Left lung (tissue), 10 donors: ENCODE measurements around the gene SETD6. TPM values are rescaled to one million over a fixed set of nuclear protein-coding genes. Genes with fewer than 3 reads are reported as not detected.

Source experiments
- ATAC-seq: fragments of 200-7000 bp; cut with Tn5 transposase; one replicate; pipeline ENCODE4 v1.9.1; 2020; ENCODE audit warnings: moderate library complexity
- DNase-seq, 4 donors: peaks; one replicate each; pipeline ENCODE4 v3.0.0-alpha.2; 2013 to 2020
- H3K27ac ChIP-seq, 2 donors: fragments of 200-600 bp; sonication (generic) in 1 of 2; one replicate each; pipeline versions ENCODE4 v1.5.0 to v1.8.0; 2020 to 2021
- H3K27me3 ChIP-seq, 2 donors: fragments of 200-600 bp; sonication (generic) in 1 of 2; one replicate each; pipeline versions ENCODE4 v1.5.0 to v1.8.0; 2020 to 2021
- H3K36me3 ChIP-seq, 2 donors: fragments of 200-600 bp; sonication (generic) in 1 of 2; one replicate each; pipeline versions ENCODE4 v1.5.0 to v1.8.0; 2020 to 2021
- H3K4me1 ChIP-seq, 2 donors: fragments of 200-600 bp; one replicate each; pipeline ENCODE4 v1.8.0; 2021
- H3K4me3 ChIP-seq, 2 donors: fragments of 200-600 bp; sonication (generic) in 1 of 2; one replicate each; pipeline versions ENCODE4 v1.5.0 to v1.8.0; 2020 to 2021; ENCODE audit warnings: mild to moderate bottlenecking in 1 of 2
- H3K9me3 ChIP-seq, 2 donors: fragments of 200-600 bp; sonication (generic) in 1 of 2; one replicate each; pipeline versions ENCODE4 v1.5.0 to v1.8.0; 2020 to 2021
- intact Hi-C, 2 donors: fragments of 100-400 bp; cut with DNase I; formaldehyde crosslinking; loops; one replicate each; pipeline versions ENCODE4 v1.11.2 to v1.14.2; 2022
- polyA plus RNA-seq, 6 donors: library from polyadenylated mRNA; unstranded; fragments of 120-200 nt; gene quantifications; one replicate each; pipeline ENCODE4 v1.2.1, GENCODE V29; 2013; ENCODE audit not compliant: insufficient read length in 6 of 6
- total RNA-seq, 2 donors: library from RNA; stranded (reverse); fragmentation: NEBNext Ultra II Directional; extraction: Animal tissue kit (Norgen Biotek cat#: 25700); gene quantifications; one replicate each; pipeline ENCODE4 v1.2.1, GENCODE V29; 2021
- TF ChIP-seq, protein P1 (sequence below), 2 donors: fragments of 200-600 bp; sonication (generic) in 1 of 2; IDR thresholded peaks; one replicate each; pipeline versions ENCODE4 v1.5.0 to v1.8.0; 2021; ENCODE audit warnings: antibody characterized with exemption in 2 of 2
- donor health status: DM: no; HTN: yes; CAD: no.
- donor health status: DM: no; HTN: no; CAD: no.

Gene SETD6
- total and polyA plus RNA-seq, 8 donors = 14.3 to 39.1 (median 32.3) TPM

DNA sequence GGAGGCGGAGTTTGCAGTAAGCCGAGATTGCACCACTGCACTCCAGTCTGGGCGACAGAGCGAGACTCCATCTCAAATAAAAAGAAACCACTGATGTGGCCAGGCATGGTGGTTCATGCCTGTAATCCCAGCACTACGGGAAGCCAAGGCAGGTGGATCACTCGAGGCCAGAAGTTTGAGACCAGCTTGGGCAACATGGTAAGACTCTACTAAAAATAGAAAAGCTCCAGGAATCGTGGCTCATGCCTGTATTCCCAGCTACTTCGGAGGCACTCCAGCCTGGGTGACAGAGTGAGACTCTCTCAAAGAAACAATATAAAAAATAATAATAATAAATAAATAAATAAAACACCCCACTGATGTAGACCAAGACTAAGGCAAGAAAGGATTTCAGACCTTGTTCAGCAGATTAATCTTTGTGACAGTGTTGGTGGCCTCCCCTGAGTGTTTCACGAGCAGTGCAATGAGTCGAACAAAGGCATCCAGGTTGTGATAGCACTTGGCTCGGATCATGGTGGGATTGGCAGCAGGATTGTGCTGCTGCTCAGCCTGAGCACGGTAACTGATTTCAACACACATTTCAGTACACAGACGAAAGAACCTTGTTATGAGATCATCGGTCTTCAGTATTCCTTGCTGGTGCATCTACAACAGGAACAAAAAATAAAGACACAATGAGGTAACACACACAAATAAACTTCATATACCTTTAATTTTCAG is 18.6 kb downstream of the SETD6 start:
- TF ChIP-seq, protein P1, sequence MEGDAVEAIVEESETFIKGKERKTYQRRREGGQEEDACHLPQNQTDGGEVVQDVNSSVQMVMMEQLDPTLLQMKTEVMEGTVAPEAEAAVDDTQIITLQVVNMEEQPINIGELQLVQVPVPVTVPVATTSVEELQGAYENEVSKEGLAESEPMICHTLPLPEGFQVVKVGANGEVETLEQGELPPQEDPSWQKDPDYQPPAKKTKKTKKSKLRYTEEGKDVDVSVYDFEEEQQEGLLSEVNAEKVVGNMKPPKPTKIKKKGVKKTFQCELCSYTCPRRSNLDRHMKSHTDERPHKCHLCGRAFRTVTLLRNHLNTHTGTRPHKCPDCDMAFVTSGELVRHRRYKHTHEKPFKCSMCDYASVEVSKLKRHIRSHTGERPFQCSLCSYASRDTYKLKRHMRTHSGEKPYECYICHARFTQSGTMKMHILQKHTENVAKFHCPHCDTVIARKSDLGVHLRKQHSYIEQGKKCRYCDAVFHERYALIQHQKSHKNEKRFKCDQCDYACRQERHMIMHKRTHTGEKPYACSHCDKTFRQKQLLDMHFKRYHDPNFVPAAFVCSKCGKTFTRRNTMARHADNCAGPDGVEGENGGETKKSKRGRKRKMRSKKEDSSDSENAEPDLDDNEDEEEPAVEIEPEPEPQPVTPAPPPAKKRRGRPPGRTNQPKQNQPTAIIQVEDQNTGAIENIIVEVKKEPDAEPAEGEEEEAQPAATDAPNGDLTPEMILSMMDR (IDR thresholded peaks at IDR 0.05) = no peak
- no peak overlapping the region for H3K27ac ChIP-seq

DNA sequence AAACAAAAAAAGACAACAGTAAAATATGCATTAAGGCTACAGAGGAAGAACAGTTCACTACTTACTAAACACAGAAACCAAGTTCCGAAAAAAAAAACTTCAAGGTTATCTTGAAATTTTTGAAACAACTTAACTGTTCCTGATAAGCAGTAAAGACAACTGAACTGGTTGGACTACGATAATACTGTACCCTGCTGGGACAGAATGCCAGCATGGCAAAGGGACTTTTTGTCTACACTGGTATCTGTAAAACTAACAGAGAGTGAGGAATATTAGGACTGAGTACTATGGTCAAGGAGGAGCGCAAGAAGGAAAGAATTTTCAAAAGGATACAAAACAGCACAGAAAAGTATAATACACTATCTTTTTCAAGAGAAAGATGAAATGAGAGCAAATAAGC is 19.8 kb downstream of the SETD6 start:
- Histone ChIP-seq H3K4me3 (no peak overlapping the region), H3K36me3 (peaks cover 13 to 100% of the 10 kb centered on the region in 2 donors), H3K27ac (no peak overlapping the region), H3K9me3 (no peaks in the 10 kb centered on the region), H3K4me1 (no peaks in the 10 kb centered on the region), H3K27me3 (no peaks in the 10 kb centered on the region)
- ATAC-seq (no peak), DNase-seq (no peak)
- TF ChIP-seq, protein P1 (IDR thresholded peaks at IDR 0.05) = no peak
- intact Hi-C loops = no loop called here

More for the DNA sequence above, 18.6 kb downstream of the SETD6 start:
- H3K27me3 ChIP-seq = no peaks in the 10 kb centered on the region
- H3K4me3 ChIP-seq = no peak overlapping the region
- DNase-seq (no peak), ATAC-seq (no peak)
- intact Hi-C loops = no loop called here
- H3K4me1 ChIP-seq = no peaks in the 10 kb centered on the region
- H3K9me3 ChIP-seq = no peaks in the 10 kb centered on the region
- H3K36me3 ChIP-seq = peaks cover 5 to 100% of the 10 kb centered on the region in 2 donors

DNA sequence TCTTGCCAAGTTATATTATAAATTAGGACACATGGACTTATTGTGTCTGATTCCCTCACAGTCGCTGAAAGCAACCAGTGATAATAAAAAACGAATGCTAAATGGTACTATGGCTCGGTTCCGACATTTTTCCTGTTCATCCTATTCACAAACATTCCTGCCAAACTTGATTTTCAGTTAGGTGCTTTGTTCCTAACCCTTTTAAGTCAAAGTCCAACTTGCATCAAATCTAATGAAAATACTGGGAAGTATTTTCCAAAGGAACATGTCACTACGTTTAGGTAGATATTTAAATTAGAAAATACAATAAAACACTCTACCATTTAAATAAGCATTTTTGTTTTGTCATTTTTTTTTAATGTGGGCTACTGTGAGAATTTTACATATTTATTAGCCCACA is 21.0 kb downstream of the SETD6 start:
- Histone ChIP-seq H3K4me1 (no peaks in the 10 kb centered on the region), H3K27me3 (no peaks in the 10 kb centered on the region), H3K36me3 (peaks cover 16 to 100% of the 10 kb centered on the region in 2 donors), H3K4me3 (no peak overlapping the region), H3K27ac (no peak overlapping the region), H3K9me3 (no peaks in the 10 kb centered on the region)
- intact Hi-C loops = no loop called here
- ATAC-seq (no peak), DNase-seq (no peak)
- TF ChIP-seq, protein P1 (IDR thresholded peaks at IDR 0.05) = no peak

DNA sequence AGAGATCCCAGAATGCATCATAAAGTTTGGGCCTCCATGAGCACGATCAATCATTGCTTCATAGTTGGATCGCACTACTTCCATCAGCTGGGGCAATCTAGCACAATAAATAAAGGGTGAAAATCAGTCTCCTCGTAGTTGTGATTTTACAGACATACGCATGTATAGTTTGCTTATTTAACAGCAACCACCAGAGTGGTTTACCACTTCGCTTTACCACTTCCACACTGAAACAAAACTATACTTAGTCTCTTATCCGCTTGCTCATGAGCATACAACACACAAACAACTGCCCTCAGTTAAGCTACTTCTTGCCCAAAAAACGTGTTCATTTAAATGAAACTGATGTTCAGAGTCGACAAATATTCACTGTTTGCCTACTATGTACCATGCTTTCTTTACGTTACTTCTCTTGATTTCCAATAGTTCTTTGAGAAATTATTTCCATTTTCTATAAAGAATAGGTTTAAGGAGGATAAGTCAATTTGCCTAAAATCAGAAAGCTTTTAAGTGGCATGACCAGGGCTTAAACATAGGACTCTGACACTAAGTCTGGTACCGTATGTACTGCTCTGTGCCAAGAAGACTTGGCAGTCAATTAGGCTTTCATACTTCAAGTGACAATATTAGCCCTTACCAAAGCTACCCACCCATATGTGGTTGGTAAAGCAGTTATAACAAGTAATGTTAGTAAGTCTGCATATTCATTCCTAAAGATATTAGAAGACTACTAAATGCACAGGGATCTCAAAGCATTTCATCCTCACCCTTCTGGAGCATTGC is 22.0 kb downstream of the SETD6 start:
- intact Hi-C loops = no loop called here
- Histone ChIP-seq H3K27ac (no peak overlapping the region), H3K27me3 (no peaks in the 10 kb centered on the region), H3K4me1 (no peaks in the 10 kb centered on the region), H3K9me3 (no peaks in the 10 kb centered on the region), H3K36me3 (peaks cover 18 to 100% of the 10 kb centered on the region in 2 donors), H3K4me3 (no peak overlapping the region)
- DNase-seq (no peak), ATAC-seq (no peak)
- TF ChIP-seq, protein P1 (IDR thresholded peaks at IDR 0.05) = no peak

DNA sequence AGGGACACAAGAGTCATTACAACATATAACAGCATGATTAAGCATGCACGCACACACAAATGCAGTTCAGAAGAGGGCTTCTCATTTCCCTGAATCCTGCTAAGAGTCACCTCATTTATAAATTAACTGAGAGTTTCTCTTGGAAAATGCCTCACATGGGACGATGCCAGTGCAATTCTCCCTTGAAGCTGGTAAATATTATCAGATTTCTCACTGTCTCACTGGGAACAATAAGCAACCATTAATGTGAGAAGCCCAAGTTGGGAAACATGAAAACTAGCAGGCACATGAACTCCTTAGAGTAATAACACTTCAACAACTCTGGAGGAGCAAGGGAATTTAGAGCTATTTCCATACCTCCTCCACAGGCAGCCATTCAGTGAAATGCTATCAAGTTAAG is 26.4 kb downstream of the SETD6 start:
- Histone ChIP-seq H3K9me3 (no peaks in the 10 kb centered on the region), H3K4me3 (no peak overlapping the region), H3K36me3 (peaks cover 22 to 100% of the 10 kb centered on the region in 2 donors), H3K4me1 (no peaks in the 10 kb centered on the region), H3K27me3 (no peaks in the 10 kb centered on the region), H3K27ac (no peak overlapping the region)
- ATAC-seq = no peak
- intact Hi-C loops = no loop called here
- DNase-seq = no peak
- TF ChIP-seq, protein P1 (IDR thresholded peaks at IDR 0.05) = no peak
